Measurements from ENCODE around the gene STUM. TPM values are rescaled to one million over a fixed set of nuclear protein-coding genes. Genes with fewer than 3 reads are reported as not detected.

The STUM gene
- total and polyA plus RNA-seq, 10 of the 15 experiments (the other 5 are each of a cell fraction or from before 2014, with no cell fraction given) = under 0.01 to 0.15 (median 0.09) TPM; not detected in 5

- no peak overlapping the region for H3K4me2 ChIP-seq (ENCODE audit: control insufficient read depth, insufficient read depth)
- no peak overlapping the region for H3K9ac ChIP-seq (ENCODE audit: control insufficient read depth, insufficient read depth, low read length)
- CTCF ChIA-PET = interaction anchor here (1.2 kb wide), 1 partner anchor 36 kb away, joined by 3 read pairs; no protein-coding TSS in a partner anchor
- SMC1A ChIA-PET (ENCODE audit: uncharacterized antibody, unreplicated experiment) = no interaction called here
- no peak for FAIRE-seq
- no peak for ATAC-seq
- POLR2A ChIA-PET = no interaction called here
- H4K20me1 ChIP-seq (ENCODE audit: control insufficient read depth, insufficient read depth) = no peaks in the 10 kb centered on the region
- peaks cover 2 to 4% of the 10 kb centered on the region in 2 experiments; a peak in 2 of 4 replicates for H3K27me3 ChIP-seq (replicated peaks in 1 of 2; ENCODE audit: control insufficient read depth in 2 of 2, insufficient read depth in 2 of 2, low read length in 1 of 2)
- TF ChIP-seq PAX5 (IDR thresholded peaks at IDR 0.05; ENCODE audit: borderline replicate concordance, low read depth, low read length) = no peak
- no peak for TF ChIP-seq IKZF1 (conservative IDR thresholded peaks at IDR 0.05)
- no peak for TF ChIP-seq E2F4 (IDR thresholded peaks at IDR 0.05; ENCODE audit: low read depth, low read length)
- TF ChIP-seq RAD51 (IDR thresholded peaks at IDR 0.05) = no peak
- TF ChIP-seq KAT2A (conservative IDR thresholded peaks at IDR 0.05; ENCODE audit: control insufficient read depth, low read depth, low read length) = no peak
- no peak for TF ChIP-seq POLR2AphosphoS5 (IDR thresholded peaks at IDR 0.05; ENCODE audit: low read length)
- TF ChIP-seq, protein P1, sequence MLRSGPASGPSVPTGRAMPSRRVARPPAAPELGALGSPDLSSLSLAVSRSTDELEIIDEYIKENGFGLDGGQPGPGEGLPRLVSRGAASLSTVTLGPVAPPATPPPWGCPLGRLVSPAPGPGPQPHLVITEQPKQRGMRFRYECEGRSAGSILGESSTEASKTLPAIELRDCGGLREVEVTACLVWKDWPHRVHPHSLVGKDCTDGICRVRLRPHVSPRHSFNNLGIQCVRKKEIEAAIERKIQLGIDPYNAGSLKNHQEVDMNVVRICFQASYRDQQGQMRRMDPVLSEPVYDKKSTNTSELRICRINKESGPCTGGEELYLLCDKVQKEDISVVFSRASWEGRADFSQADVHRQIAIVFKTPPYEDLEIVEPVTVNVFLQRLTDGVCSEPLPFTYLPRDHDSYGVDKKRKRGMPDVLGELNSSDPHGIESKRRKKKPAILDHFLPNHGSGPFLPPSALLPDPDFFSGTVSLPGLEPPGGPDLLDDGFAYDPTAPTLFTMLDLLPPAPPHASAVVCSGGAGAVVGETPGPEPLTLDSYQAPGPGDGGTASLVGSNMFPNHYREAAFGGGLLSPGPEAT (IDR thresholded peaks at IDR 0.05; ENCODE audit: low read depth) = no peak
- no peak for TF ChIP-seq HDGF (IDR thresholded peaks at IDR 0.05)
- no peak for TF ChIP-seq RFX5 (IDR thresholded peaks at IDR 0.05; ENCODE audit: low read depth, low read length)
- TF ChIP-seq PKNOX1 (IDR thresholded peaks at IDR 0.05) = no peak
- no peak for TF ChIP-seq NRF1 (conservative IDR thresholded peaks at IDR 0.05; ENCODE audit: low read depth, low read length)
- no peak for TF ChIP-seq GABPA (IDR thresholded peaks at IDR 0.05; ENCODE audit: low read depth)
- TF ChIP-seq BACH1 (IDR thresholded peaks at IDR 0.05; ENCODE audit: borderline replicate concordance) = no peak
- TF ChIP-seq, protein P2, sequence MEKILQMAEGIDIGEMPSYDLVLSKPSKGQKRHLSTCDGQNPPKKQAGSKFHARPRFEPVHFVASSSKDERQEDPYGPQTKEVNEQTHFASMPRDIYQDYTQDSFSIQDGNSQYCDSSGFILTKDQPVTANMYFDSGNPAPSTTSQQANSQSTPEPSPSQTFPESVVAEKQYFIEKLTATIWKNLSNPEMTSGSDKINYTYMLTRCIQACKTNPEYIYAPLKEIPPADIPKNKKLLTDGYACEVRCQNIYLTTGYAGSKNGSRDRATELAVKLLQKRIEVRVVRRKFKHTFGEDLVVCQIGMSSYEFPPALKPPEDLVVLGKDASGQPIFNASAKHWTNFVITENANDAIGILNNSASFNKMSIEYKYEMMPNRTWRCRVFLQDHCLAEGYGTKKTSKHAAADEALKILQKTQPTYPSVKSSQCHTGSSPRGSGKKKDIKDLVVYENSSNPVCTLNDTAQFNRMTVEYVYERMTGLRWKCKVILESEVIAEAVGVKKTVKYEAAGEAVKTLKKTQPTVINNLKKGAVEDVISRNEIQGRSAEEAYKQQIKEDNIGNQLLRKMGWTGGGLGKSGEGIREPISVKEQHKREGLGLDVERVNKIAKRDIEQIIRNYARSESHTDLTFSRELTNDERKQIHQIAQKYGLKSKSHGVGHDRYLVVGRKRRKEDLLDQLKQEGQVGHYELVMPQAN (conservative IDR thresholded peaks at IDR 0.05) = no peak
- no peak for TF ChIP-seq HDAC2 (IDR thresholded peaks at IDR 0.05)
- no peak for TF ChIP-seq YBX1 (IDR thresholded peaks at IDR 0.05)
- TF ChIP-seq RAD21 (IDR thresholded peaks at IDR 0.05; ENCODE audit: insufficient read depth, low read depth, low read length) = no peak
- no peak for TF ChIP-seq MYC (IDR thresholded peaks at IDR 0.05; ENCODE audit: insufficient read depth, insufficient read length, insufficient replicate concordance, low read length, severe bottlenecking)
- TF ChIP-seq POU2F2 (IDR thresholded peaks at IDR 0.05; ENCODE audit: borderline replicate concordance, low read depth, low read length) = no peak
- TF ChIP-seq PML (IDR thresholded peaks at IDR 0.05; ENCODE audit: low read length) = no peak
- H3K27ac ChIP-seq (ENCODE audit: control insufficient read depth, insufficient read depth) = no peak overlapping the region
- H3K4me3 ChIP-seq = no peak overlapping the region
- intact Hi-C loops (cut with micrococcal nuclease; ENCODE audit: unreplicated experiment) = no loop called here
- RAD21 ChIA-PET (ENCODE audit: unreplicated experiment) = no interaction called here
- in situ Hi-C loops (cut with MboI) = no loop called here
- no TSS peak for BruUV-seq (replicated peaks)
- no peaks in the 10 kb centered on the region for H3K79me2 ChIP-seq (ENCODE audit: control insufficient read depth, insufficient read depth, low read length)
- no peak for DNase-seq (ENCODE audit: low read depth, low spot score)
- H3K4me1 ChIP-seq (ENCODE audit: control insufficient read depth, insufficient read depth, low read length) = no peaks in the 10 kb centered on the region
- WGBS (ENCODE audit: insufficient coverage, insufficient replicate concordance, low lambda C conversion rate, missing lambda C conversion rate) = 16% methylated on average over 3 of the region's 3 CpGs
- no peaks in the 10 kb centered on the region for H3K9me3 ChIP-seq (replicated peaks; ENCODE audit: control insufficient read depth, insufficient read depth, low read length)
- no peaks in the 10 kb centered on the region for H3K36me3 ChIP-seq (ENCODE audit: control insufficient read depth in 2 of 2, insufficient read depth in 2 of 2, low read length in 1 of 2)
- no peak overlapping the region for H2AFZ ChIP-seq (ENCODE audit: control insufficient read depth, low read depth, low read length)
These were observed 37.3 kb upstream of the STUM start for GRCh38 chr1:226511296-226511695.
